SK-N-SH (cell line): ENCODE measurements around the gene KRT14. TPM values are rescaled to one million over a fixed set of nuclear protein-coding genes. Genes with fewer than 3 reads are reported as not detected.

Source experiments
- CTCF ChIA-PET: fragments of 300-600, 350-600 bp; formaldehyde crosslinking; extraction: SDS; loops from one replicate; lab custom pipeline; 2021; lab: Yijun Ruan, JAX
- POLR2A ChIA-PET: fragments of 350-600 bp; sonication (Branson Sonifier 250); formaldehyde crosslinking; extraction: SDS; loops from one replicate; lab custom pipeline; 2020; ENCODE audit warnings: antibody characterized with exemption, inconsistent platforms; lab: Yijun Ruan, JAX
- DNase-seq: peaks from one replicate; pipeline ENCODE4 v3.0.0; 2012
- H2AFZ ChIP-seq: fragments of 200-600 bp; sonication (generic); 2 replicates; pipeline ENCODE4 v1.8.1; 2016; ENCODE audit warnings: antibody characterized with exemption, mild to moderate bottlenecking, low read depth
- H3F3A ChIP-seq: fragments of 200-600 bp; sonication (generic); replicated peaks from 2 replicates; pipeline ENCODE3; 2016; ENCODE audit warnings: antibody characterized with exemption, mild to moderate bottlenecking; ENCODE audit not compliant: insufficient read depth
- H3K27ac ChIP-seq, 2 experiments: fragments of 200-500 bp in 1 of 2; fragments of 200-600 bp in 1 of 2; sonication (Bioruptor generic) in 1 of 2; sonication (generic), shearing (Covaris generic) in 1 of 2; 2 replicates each; pipeline versions ENCODE4 v1.5.1 to v1.6.1; 2014 to 2016; ENCODE audit warnings: low read depth in 2 of 2, inconsistent platforms in 1 of 2, low read length in 1 of 2, mild to moderate bottlenecking in 1 of 2, mixed read lengths in 1 of 2
- H3K27me3 ChIP-seq: fragments of 200-600 bp; sonication (generic), shearing (Covaris generic); 2 replicates; pipeline ENCODE4 v1.6.1; 2016; ENCODE audit warnings: mixed run types; ENCODE audit not compliant: insufficient read depth
- H3K36me3 ChIP-seq, 2 experiments: fragments of 200-500 bp in 1 of 2; fragments of 200-600 bp in 1 of 2; sonication (Bioruptor generic) in 1 of 2; sonication (generic) in 1 of 2; replicated peaks in 1 of 2; 2 replicates each; pipeline versions ENCODE3 to v1.5.1; 2014 to 2016; ENCODE audit warnings: low read length in 1 of 2, mild to moderate bottlenecking in 1 of 2; ENCODE audit not compliant: insufficient read depth in 2 of 2, control insufficient read depth in 1 of 2
- H3K4me1 ChIP-seq, 2 experiments: fragments of 200-500 bp in 1 of 2; fragments of 200-600 bp in 1 of 2; sonication (Bioruptor generic) in 1 of 2; sonication (generic), shearing (Covaris generic) in 1 of 2; 2 replicates each; pipeline versions ENCODE4 v1.5.1 to v1.6.1; 2014 to 2016; ENCODE audit warnings: low read depth in 1 of 2, low read length in 1 of 2, mixed run types in 1 of 2; ENCODE audit not compliant: insufficient read depth in 2 of 2, control insufficient read depth in 1 of 2
- H3K4me2 ChIP-seq: fragments of 200-600 bp; sonication (generic), shearing (Covaris generic); 2 replicates; pipeline ENCODE4 v1.6.1; 2017; ENCODE audit warnings: mixed run types
- H3K4me3 ChIP-seq, 2 experiments: fragments of 200-500 bp in 1 of 2; fragments of 200-600 bp in 1 of 2; sonication (Bioruptor generic) in 1 of 2; sonication (generic), shearing (Covaris generic) in 1 of 2; 2 replicates each; pipeline versions ENCODE4 v1.5.1 to v1.8.1; 2014 to 2016; ENCODE audit warnings: low read depth in 2 of 2, inconsistent platforms in 1 of 2, low read length in 1 of 2, mild to moderate bottlenecking in 1 of 2, mixed read lengths in 1 of 2, moderate library complexity in 1 of 2
- H3K79me2 ChIP-seq: fragments of 200-600 bp; sonication (generic); 2 replicates; pipeline ENCODE4 v1.8.1; 2017; ENCODE audit warnings: mild to moderate bottlenecking; ENCODE audit not compliant: insufficient read depth
- H3K9ac ChIP-seq: fragments of 200-600 bp; sonication (generic); 2 replicates; pipeline ENCODE4 v1.6.1; 2017; ENCODE audit warnings: mixed run types
- H3K9me2 ChIP-seq: fragments of 200-600 bp; sonication (generic); 2 replicates; pipeline ENCODE4 v1.6.1; 2017; ENCODE audit warnings: mixed run types
- H3K9me3 ChIP-seq: fragments of 200-600 bp; sonication (generic); 2 replicates; pipeline ENCODE4 v1.6.1; 2017; ENCODE audit warnings: mixed run types, mild to moderate bottlenecking, moderate library complexity
- H4K20me1 ChIP-seq: fragments of 200-600 bp; sonication (generic); 2 replicates; pipeline ENCODE4 v1.6.1; 2017; ENCODE audit warnings: mild to moderate bottlenecking, mixed run types; ENCODE audit not compliant: insufficient read depth
- CTCF ChIP-seq: fragments of 200-600 bp; sonication (generic); IDR thresholded peaks from 2 replicates; pipeline ENCODE4 v1.6.1; 2017; ENCODE audit warnings: antibody characterized with exemption, mild to moderate bottlenecking, moderate library complexity
- ELF1 ChIP-seq: IDR thresholded peaks from 2 replicates; pipeline ENCODE4 v1.4.0; 2012
- FOSL2 ChIP-seq: IDR thresholded peaks from 2 replicates; pipeline ENCODE4 v1.4.0; 2012; ENCODE audit warnings: low read depth, mild to moderate bottlenecking, moderate library complexity, borderline replicate concordance
- FOXJ3 ChIP-seq: sonication (generic); formaldehyde crosslinking; IDR thresholded peaks from 2 replicates; pipeline ENCODE4 v1.5.1; 2020; ENCODE audit warnings: mild to moderate bottlenecking, missing genetic modification reagents
- GATA2 ChIP-seq: sonication (generic); formaldehyde crosslinking; IDR thresholded peaks from 2 replicates; pipeline ENCODE4 v1.5.0; 2020; ENCODE audit warnings: mild to moderate bottlenecking, missing genetic modification reagents
- MEF2A ChIP-seq: IDR thresholded peaks from 2 replicates; pipeline ENCODE4 v1.4.0; 2012; ENCODE audit warnings: low read depth, borderline replicate concordance
- RAD21 ChIP-seq: IDR thresholded peaks from 2 replicates; pipeline ENCODE4 v1.6.1; 2012; ENCODE audit warnings: mild to moderate bottlenecking, low read length
- SMC3 ChIP-seq: IDR thresholded peaks from 2 replicates; pipeline ENCODE4 v1.6.1; 2012; ENCODE audit warnings: low read depth, low read length, improper control_type of control experiment
- TAF1 ChIP-seq: IDR thresholded peaks from 2 replicates; pipeline ENCODE4 v1.6.1; 2012; ENCODE audit warnings: low read depth, mild to moderate bottlenecking, low read length, moderate library complexity, borderline replicate concordance
- USF1 ChIP-seq: IDR thresholded peaks from 2 replicates; pipeline ENCODE4 v1.4.0; 2012; ENCODE audit warnings: low read depth, borderline replicate concordance
- USF2 ChIP-seq: fragments of 150-350 bp; IDR thresholded peaks from 2 replicates; pipeline ENCODE4 v1.6.1; 2017; ENCODE audit warnings: antibody characterized with exemption, low read length, low read depth, borderline replicate concordance
- WGBS: methylation state at CpG from one replicate; pipeline ENCODE4 v1.1.6; 2017; ENCODE audit warnings: low lambda C conversion rate; 5-methylcytosine and 5-hydroxymethylcytosine counted together
- polyA plus RNA-seq, 3 experiments: library from polyadenylated mRNA; depleted of rRNA; stranded (reverse); fragments of >200 nt; gene quantifications; 2 replicates each; pipeline ENCODE4 v1.2.3, GENCODE V29; 2012

KRT14 gene
- not detected in 2 replicates for polyA plus RNA-seq (2012; rRNA removed)
- polyA plus RNA-seq (2012; cell fraction: cytosol; rRNA removed): not detected in 2 replicates
- polyA plus RNA-seq (2012; cell fraction: nucleus; rRNA removed): 0.04 TPM in 1 of 2 replicates, not detected in the other

GRCh38 chr17:41586863-41587495 lies at the start of gene KRT14:
Gene KRT14, minus strand, starts transcription at chr17:41586895. Its CDS starts 61 bp downstream, at chr17:41586834.
- Histone ChIP-seq H3K4me3 (no peak within 1 kb of the TSS), H4K20me1 (no peaks in the 10 kb centered on the region), H2AFZ (no peak within 1 kb of the TSS), H3K4me2 (no peak within 1 kb of the TSS), H3K27ac (no peak within 1 kb of the TSS), H3K4me1 (no peaks in the 10 kb centered on the region), H3K9me3 (no peaks in the 10 kb centered on the region), H3K9me2 (no peaks in the 10 kb centered on the region), H3F3A (no peaks in the 10 kb centered on the region), H3K27me3 (peaks cover 15% of the 10 kb centered on the region; the same call in 1 of the 2 replicates), H3K36me3 (no peaks in the 10 kb centered on the region), H3K9ac (no peak within 1 kb of the TSS), H3K79me2 (no peaks in the 10 kb centered on the region)
- no peak for DNase-seq
- ChIA-PET CTCF (interaction anchor here (2.7 to 3.1 kb wide), 2 partner anchors 61 to 76 kb away, joined by 10 to 21 read pairs; no protein-coding TSS in a partner anchor), POLR2A (no interaction called here)
- TF ChIP-seq ELF1 (no peak), USF2 (no peak), SMC3 (no peak), FOSL2 (no peak), RAD21 (no peak), TAF1 (no peak), USF1 (no peak), MEF2A (no peak), FOXJ3 (no peak), GATA2 (CRISPR knock-in tag) (no peak), CTCF (no peak)
- WGBS: 55% methylated on average over 10 of the region's 15 CpGs
